ENCODE data around the gene GPI.
"Not testable (repeated sequence)": the region's sequence is repeated elsewhere in the genome, so short reads cannot be mapped to it uniquely, and the experiment has no call there.

GRCh38 chr19:34400844-34401243, 35.8 kb downstream of the GPI start:
- TF ChIP-seq CTCF, POLR2A (IDR thresholded peaks at IDR 0.05): not testable (repeated sequence)

Data from esophagus squamous epithelium (tissue), 4 donors.